ENCODE measurements around the gene CIB4.

Gene CIB4

DNA sequence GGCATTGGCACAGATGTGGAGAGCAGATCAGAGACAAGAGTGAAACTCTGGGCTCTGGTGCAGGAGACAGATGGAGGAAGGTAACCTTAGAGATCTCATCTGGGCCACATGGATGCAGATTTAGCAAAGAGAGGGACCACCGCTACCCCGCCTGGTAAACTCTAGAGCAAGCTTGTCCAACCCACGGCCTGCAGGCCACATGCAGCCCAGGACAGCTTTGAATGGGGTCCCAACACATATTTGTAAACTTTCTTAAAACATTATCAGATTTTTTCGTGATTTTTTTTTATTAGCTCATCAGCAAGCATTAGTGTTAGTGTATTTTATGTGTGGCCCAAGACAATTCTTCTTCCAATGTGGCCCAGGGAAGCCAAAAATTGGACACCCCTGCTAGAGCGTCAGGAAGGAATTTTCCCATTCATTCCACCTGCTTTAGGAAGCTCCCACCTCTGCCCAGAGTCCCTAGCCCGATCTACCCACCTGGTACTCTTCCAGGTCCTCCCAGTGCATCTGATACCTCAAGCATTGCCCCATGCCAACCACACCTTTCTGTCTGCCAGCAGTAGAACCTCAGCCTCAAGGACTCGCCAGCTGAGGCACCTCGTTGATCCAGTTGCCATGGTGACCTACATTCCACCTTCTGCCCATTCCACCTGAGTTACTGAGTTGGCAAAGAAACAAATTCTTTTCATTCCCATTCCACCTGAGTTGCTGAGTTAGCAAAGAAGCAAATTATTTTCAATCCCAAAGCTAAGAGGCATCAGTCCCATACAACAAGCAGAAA lies at the start of gene CIB4:
TSS of gene CIB4 (minus strand) at position 586 of the 784 bp plus-strand sequence. CDS start at position 534, 52 bp downstream.
- DNase-seq: no peak

DNA sequence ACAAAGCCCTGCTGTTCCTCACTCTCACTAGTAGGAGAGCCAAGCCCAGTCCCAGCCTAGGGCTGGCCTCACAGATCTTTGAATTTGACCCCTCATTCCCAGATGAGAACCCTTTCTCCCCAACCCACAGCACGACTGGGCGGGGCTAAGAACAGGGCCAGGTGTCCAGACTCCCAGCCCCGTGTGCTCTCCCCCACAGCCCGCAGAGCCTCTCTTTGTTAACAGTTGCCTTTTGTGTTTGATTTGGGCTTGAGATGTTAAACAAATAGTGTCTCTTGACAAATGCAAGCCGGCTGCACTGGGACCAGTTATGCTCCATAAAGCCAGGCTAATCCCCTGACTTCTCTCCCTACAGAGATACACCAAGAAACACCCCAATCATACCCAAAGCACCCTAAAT lies 46.6 kb upstream of the CIB4 start:
- DNase-seq: no peak

DNA sequence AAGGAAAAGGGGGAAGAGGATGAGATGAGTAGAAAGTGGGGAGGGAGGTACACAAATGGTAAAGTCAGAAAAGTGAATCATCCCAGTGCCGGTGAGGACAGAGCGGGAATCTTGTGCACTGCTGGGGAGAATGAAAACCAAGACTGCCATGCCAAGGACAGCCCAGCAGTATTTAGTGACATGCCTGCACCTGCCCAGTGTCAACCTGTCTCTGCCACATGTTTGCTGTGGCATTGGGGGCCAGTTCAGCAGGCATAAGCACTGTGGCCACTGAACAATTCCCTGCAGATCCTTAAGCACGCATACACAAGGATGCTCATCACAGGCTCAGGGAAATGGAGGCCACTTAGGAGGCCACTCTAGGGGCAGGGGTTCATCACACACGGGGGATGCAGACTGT lies 46.2 kb upstream of the CIB4 start:
- no peak for DNase-seq

DNA sequence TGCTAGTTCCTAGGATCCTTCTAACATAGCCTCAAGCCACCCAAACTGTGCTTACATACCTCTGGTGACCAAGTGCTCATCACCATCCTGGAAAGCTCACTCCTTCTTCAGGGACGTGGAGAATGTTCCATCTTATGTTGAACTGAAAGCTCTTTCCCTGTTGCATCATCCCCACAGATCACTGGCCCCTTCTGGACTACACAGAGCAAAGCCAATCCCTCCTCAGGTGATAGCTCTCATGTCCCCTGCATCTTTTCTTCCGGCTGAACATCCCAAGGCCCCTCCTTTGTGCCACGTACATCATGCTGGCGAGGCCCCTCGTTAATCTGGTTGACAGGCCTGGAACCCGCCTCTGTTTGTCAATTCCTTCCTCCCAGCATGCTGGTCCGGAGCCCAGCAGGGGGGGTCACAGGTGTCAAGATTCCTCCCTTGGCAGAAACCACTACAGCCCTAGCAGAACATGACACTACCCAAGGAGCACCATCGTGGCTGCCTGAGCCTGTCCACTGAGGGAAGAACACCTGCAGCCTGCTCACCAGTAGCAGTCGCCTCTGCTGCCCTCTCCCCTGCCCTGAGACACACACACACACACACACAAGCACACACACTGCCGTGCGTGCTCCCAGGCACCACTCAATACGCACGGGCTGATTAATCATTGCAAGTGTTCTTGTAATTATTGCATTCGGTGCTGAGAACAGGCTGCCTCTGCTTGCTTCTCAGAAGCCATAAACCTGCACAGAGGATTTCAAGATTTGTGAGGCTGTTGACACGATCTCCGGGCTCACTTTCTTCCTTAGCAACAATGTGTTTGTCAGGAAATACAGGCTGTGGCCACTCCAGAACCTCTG lies 45.0 kb upstream of the CIB4 start:
- DNase-seq: no peak

DNA sequence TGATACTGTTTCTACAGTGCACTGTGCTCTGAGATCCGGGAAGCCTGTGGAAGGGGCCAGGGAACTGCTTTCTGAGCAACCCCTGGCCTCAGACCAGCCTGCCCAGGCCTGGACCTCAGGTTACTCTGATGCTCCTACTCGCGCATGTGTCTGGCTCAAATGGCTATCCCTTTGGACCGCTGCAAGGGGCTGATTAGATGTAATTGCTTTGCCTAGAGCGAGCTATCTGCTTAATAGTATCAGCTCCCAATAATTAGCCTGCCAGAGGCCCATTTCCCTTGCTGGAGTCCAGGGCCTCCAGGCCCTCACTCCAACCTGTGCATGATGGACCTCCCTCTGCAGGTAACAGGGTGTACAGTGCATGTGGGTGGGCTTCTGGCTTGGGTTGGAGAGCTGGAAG lies 44.2 kb upstream of the CIB4 start:
- DNase-seq: no peak

DNA sequence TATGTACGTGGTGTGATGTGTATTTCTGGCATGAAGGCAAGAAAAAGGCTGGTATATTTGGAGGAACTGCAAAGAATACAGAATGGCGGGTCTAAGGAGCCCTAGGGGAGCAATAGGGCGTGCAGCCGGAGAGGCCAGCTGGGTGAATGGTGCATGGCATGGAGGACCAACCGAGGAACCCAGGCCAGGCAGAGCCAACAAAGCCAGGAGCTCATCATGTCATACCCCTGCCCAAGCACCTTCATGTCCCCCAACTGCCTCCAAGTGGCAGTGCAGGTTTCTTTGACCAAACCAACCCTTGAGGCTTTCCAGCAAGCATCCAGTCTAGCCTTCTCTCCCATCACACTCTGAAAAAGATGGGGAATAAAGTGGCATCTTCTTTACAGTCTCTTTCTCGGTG lies 42.4 kb upstream of the CIB4 start:
- no peak for DNase-seq

DNA sequence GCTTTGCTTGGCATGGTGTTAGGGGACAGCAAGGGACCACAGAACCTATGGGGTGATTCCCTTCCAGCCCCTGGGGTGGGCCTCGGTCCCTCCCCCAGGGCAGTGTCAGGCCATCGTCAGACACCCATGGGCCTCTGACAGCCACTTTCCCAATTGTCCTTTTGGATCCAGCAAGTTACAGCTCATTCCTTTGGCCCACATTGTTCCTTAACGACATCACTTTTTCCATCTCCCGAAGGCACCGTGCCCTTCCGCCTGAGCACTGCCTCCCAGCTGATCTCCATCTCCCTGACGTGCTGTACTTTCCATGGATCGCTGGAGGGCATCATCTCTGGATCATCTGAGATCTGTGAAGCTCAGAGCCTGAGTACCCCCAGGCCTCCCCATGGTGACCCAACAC lies 41.0 kb upstream of the CIB4 start:
- DNase-seq: no peak

DNA sequence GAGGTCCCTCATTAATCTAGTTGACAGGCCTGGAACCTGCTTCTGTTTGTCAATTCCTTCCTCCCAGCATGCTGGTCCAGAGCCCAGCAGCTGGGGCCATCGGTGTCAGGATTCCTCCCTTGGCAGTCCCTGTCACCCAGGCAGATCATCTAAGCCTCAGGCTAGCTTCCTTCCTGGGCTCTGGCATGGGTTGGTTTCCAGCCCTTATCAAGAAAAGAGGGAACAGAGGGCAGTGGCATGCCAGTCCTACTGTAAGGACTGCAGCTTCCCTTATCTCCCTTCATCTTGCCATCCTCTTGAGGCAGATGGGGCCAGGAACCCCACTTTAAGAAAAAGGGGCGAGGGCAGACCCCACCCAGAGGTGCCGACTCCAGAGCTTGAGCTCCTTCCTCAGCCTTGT lies 40.5 kb upstream of the CIB4 start:
- DNase-seq: no peak

DNA sequence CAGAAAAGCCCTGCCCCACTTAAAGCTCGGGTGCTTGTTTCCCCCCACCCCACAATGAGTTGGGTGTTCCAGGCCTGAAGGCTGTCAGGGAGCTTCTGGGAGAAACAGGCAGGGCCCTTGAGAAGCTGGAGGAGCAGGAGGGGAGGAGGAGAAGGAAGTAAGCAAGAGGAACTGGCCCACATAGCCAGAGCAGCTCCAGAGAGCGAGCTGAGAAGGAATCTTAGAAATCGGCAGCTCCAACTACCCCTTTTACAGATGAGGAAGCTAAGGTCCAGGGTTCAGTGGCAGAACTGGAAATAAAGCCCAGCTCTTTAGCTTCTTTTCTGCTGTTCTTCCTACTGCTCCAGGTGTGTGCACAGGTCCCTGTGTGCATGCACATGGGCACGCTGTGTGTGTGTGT lies 38.7 kb upstream of the CIB4 start:
- peak; percentile 48 to 68 for DNase-seq

DNA sequence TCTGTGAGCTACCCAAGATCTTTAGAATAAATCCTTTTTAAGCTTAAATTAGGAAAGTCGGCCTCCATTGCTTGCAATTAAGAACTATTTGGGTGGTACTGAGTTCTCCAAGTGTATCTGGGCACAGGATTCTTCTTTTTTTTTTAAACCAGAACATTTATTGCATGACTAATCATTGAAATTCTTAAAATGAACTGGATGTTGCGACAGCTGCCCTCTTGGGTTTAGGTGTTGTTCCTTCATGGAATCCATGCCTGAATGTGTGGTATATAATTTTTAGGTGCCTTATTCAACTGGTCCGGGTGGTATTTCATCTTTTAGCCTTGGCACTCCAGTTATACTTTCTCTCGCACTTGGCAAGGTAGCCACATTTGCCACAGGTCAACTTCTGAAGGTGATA lies 36.9 kb upstream of the CIB4 start:
- DNase-seq: no peak

DNA sequence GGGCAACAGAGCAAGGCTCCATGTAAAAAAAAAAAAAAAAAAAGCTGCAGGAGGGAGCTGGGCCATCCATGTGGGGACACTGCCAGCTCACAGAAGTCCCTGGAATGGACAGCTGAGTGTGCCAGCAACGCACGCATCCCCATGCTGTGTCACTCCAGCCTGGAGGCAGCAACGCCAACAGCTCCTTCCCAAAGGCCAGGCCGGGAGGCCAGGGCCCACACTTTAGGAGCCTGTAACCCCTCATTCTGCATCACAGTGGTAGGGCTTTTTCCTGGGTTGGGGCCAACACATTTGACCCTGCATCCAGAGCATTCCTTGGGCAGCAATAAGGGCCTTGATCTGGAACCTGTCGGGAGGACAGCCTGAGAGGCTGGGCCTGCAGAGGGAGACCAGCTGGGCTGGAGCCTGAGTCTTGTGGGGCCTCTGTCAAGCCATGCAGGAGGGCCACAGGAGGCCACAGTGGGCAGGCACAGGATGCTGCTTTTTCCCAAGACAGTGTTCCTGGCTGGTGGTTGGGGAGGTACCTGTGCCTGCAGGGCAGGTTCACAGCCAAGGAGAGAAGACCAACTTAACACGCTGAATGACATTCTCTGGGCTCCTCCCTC lies 34.6 kb upstream of the CIB4 start:
- no peak for DNase-seq

DNA sequence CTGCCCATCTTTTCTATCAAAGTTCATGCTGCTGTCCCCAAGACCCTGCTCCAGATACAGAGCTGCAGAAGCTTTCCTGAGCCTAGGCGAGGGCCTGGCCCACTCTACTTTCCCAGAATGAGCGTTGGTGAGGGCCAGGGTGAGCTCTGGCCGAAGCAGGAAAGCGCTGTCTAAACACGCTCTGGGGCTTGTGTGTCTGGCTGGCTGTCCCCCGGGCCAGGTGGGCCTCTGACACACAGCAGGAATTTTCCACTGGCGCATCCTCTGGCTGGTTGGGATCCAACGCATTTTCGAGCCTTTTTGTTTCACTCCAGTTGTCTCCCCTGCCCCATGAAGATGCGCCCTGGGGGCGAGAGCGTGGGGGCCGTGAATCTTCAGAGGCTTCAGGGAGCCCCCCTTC lies 33.6 kb upstream of the CIB4 start:
- no peak for DNase-seq

DNA sequence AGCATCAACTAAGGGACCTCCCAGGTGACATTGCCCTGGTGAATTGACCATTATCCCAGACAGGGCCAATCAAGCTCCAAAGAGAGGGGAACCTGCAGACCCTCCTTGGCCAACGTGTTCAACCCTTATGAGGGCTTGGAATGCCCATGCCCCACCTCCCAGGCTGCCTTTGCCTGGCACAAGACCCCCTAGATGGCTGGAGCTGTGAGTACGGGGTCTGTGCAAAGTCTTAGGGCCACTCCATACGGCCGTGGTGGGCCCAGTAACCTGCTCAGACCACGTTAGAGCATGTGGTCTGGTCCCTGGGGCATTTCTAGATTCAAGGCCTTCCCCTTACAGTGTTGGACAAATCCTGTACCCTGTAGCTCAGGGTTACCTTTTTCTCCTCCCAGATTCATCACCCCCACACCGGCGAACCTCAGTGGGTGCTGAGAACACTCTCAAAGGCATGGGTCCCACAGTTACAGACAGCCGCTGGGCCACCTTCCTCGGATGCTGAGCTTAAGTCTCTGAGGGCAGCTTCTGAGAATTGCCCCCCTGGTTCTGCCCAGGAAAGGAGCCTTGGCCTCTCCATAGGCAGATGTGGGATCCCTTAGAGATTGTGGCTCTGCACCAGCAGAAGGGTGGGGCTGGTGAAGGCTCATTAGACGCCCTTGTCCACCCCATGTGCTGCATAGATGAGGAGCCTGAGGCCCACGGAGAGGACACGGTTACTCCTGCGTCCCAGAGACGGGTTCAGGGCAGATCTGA lies 33.0 kb upstream of the CIB4 start:
- no peak for DNase-seq

DNA sequence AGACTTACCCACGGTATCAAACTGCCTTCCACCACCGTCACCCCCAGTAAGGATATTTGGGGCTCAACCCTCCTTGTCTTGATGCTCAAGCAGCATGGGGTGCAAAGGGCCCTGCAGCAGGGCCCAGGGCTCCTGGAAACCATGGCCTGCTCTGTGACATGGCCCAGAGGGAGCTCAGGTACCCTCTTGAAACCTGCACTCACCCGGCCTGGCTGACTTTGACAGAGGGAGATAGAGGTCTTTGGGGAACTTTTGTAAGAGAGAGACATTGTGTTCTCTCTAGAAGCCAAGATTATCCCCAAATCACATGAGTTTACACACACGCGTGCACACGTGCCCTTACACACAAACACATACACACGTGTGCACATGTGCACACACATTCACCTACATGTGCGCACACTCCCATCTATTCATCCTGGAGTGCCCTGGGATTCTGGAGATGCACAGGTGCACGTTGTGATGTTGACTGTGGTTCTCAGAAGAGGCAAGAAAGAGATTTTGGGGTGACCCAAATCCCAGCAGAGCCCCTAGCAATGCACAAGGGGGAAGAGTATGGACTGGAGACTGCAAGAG lies 31.7 kb upstream of the CIB4 start:
- no peak for DNase-seq

DNA sequence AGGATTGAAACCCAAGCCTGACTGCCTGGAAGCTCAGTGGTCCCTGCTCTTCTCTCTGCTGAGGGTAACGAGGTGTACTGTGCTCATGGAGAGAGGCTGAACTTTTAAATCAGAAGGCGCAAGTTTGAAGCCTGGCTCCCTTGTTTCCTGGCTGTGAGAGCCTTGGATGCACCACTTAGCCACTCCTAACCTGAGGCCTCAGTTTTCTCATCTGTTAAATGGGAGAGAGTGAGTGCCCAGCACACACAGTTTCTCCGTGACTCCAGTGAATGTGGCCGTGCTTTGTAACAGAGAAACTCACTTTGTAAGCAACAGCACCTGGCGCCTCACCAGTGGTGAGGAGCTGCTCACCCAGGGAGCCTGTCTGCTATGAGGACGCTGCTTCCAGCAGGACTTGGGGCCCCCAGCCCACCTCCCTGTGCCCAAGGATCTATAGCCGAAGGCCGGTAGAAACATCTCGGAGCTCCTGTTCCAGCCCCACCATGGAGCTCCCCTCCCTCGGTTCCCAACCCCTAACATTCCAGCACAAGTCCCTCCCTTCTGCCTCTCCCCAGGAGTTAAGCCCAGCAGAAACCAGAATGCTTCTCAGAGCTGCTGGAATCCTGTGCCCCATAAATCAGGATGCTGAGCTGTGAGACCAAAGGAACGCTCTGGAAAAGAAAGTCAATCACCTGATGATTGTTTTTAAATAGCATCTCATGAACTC lies 31.1 kb upstream of the CIB4 start:
- DNase-seq: no peak

DNA sequence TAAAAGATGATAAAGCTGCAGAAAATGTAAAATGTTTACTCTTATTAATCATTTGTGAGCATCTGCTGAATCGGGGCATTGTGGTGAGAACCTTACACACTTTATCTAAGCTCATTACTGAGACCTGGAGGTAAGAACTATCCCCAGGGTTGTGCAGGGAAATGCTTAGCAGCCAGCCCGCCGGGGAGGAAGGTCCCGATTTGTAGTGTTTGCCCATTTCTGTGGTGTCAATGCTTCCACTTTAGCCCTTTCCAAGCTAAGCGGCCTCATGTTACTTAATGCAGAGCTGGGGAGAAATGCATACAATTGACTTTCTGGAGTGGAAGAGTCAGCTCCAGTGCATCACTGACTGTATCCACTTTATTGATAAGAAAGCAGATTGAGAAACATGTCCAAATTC lies 30.5 kb upstream of the CIB4 start:
- DNase-seq: no peak

DNA sequence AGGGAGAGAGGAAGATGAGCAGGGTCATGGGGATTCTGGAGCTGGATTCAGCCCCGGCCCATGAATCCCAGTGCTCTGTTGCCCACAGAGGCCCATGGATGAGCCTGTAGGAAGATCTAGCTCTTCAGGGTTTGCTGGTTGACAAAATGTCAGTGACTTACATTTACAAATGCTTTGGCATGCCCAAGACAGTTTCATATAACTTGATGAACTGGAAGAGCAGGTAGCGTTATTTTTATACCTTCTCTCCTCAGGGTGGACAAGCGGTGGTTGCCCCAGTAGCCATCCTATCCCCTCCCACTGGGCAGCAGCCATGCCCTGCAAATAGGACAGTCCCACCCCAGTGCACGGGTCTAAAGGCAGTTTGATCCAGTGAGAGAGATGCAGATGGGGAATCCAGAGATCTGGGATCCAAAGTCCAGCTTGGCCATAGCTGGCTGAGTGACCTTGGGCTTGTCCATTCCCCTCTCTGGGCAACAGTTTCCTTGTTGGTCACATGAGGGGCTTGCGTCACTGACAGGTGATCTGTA lies 29.8 kb upstream of the CIB4 start:
- DNase-seq: no peak

DNA sequence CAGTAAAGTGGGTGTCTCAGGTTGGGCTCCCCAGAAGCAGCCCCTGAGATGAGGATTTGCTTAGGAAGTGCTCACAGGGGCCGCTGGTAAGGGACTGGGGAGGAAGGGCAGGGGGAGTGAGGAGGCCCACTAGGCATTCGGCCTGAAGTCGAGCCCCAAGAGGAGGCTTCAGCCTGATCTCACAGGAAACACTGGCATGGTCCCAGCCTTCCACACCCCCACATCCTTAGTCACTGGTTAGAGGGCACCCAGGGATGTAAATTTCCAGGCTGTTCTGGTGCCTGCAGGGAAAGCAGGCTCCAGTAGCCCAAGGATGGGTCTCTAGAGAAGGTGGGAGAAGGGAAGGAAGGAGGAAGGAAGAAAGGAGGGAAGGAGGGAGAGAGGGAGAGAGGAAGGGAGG lies 29.0 kb upstream of the CIB4 start:
- DNase-seq: no peak

DNA sequence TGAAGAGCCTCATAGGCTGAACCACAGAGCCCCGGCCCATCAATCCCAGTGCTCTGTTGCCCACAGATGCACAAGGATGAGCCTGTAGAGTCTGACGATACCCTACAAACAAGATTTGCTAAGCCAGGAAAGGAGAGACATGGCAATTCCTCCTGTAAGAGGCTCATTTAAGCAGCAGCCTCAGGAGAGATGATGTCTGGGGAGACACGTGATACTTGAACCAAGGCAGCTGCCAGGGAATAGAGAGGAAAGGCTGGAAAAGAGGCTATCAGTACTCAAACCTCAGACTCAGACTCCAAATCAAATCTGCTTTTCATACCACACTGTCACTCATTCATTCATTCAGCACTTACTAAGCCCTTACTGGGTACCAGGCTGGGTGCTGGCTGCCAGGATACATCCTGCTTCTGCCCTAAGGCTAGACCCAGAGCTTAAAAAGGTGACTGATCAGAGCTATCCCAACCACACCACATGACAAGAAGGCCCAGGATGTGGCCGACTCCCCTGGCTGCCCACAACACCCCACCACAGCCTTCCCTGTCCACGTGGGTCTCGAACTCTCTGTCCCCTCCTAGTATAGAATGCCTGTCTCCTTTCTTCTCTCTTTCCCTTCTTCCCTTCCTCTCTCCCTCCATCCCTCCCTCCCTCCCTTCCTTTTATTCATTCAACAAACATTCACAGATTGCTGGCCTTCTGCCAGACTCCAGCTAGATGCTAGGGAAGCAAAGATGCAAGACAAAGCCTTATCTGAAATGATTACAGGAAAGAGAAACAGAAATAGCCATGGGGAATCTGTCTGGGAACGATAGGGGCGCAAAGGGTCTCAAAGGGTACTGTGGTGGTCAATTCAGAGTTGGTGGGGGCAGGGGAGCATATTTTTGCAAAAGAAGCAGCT lies 27.9 kb upstream of the CIB4 start:
- no peak for DNase-seq

DNA sequence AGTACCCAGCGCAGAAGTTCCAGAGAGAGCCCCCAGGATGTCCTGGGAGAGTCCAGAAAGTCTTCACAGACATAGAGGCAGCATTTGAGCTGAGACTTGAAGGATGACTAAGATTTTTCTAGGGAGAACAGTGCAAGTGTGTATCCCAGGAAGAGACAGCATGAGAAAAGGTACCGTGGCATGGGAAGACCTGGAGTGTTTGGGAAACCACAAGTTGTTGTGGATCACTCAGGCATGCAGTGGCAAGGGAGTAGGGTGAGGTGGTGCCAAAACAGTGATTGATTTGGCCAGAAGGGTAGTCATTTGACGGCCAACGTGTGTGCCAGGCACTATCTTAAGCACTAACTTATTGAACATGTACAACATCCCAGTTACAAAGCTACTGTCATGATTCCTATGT lies 26.9 kb upstream of the CIB4 start:
- no peak for DNase-seq

DNA sequence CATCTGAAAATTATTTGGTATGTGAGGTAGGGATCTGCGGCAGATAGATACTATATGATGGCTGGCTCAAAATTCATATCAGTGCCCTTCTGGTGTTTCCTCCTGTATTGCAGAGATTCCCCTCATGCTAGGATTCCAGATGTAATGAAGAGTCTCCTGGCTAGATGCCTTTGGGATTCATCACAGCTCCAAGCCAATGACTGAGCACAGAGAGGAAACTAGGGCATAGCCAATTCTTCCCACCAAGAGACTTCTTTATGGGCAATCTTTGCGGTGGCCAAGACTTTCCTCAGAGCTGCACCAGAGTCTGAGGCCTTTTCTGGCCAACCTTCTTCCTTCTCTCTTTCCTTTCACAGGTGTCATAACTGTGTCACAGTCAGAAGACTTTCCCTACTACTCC lies 25.5 kb upstream of the CIB4 start:
- DNase-seq: no peak
